Mesenchymal stem cell (in vitro differentiated cells and primary cell): ENCODE data around the gene DNAH14.

Source experiments
- DNase-seq: peaks from one replicate; pipeline ENCODE4 v3.0.0-alpha.2; 2013
- H2AFZ ChIP-seq: one replicate; pipeline ENCODE4 v1.6.1; 2013; ENCODE audit warnings: low read depth, mild to moderate bottlenecking, control low read depth, inconsistent platforms, low read length, moderate library complexity
- H2AK5ac ChIP-seq: 2 replicates; pipeline ENCODE4 v1.6.1; 2013; ENCODE audit warnings: low read length, moderate library complexity, mild to moderate bottlenecking, inconsistent platforms; ENCODE audit not compliant: severe bottlenecking
- H2BK120ac ChIP-seq: one replicate; pipeline ENCODE4 v1.6.1; 2013; ENCODE audit warnings: low read depth, mild to moderate bottlenecking, inconsistent platforms, low read length, moderate library complexity
- H2BK12ac ChIP-seq, 2 experiments: one replicate each; pipeline ENCODE4 v1.6.1; 2013; ENCODE audit warnings: inconsistent platforms in 2 of 2, low read length in 2 of 2, mild to moderate bottlenecking in 2 of 2, moderate library complexity in 2 of 2, control low read depth in 1 of 2
- H2BK15ac ChIP-seq: one replicate; pipeline ENCODE4 v1.6.1; 2013; ENCODE audit warnings: mild to moderate bottlenecking, low read depth, inconsistent platforms; ENCODE audit not compliant: poor library complexity, severe bottlenecking
- H2BK5ac ChIP-seq: 2 replicates; pipeline ENCODE4 v1.6.1; 2013; ENCODE audit warnings: low read depth, mild to moderate bottlenecking, low read length, control low read depth, inconsistent platforms; ENCODE audit not compliant: poor library complexity, severe bottlenecking
- H3K14ac ChIP-seq, 2 experiments: one replicate each; pipeline ENCODE4 v1.6.1; 2013; ENCODE audit warnings: inconsistent platforms in 2 of 2, low read length in 2 of 2, control low read depth in 1 of 2, mild to moderate bottlenecking in 1 of 2, moderate library complexity in 1 of 2
- H3K18ac ChIP-seq, 2 experiments: one replicate each; pipeline ENCODE4 v1.6.1; 2013; ENCODE audit warnings: inconsistent platforms in 2 of 2, low read length in 2 of 2, control low read depth in 1 of 2, low read depth in 1 of 2, mild to moderate bottlenecking in 1 of 2
- H3K23ac ChIP-seq, 2 experiments: one replicate each; pipeline ENCODE4 v1.6.1; 2013; ENCODE audit warnings: inconsistent platforms in 2 of 2, low read length in 2 of 2, mild to moderate bottlenecking in 2 of 2, moderate library complexity in 2 of 2, control low read depth in 1 of 2
- H3K27ac ChIP-seq: 2 replicates; pipeline ENCODE4 v1.5.1; 2013; ENCODE audit warnings: mild to moderate bottlenecking, moderate library complexity, low read length, control low read depth, inconsistent platforms; ENCODE audit not compliant: poor library complexity, severe bottlenecking
- H3K27me3 ChIP-seq, 2 experiments: 2 replicates each; pipeline versions ENCODE4 v1.6.1 to v1.7.0; 2013; ENCODE audit warnings: low read length in 2 of 2, mild to moderate bottlenecking in 2 of 2, moderate library complexity in 2 of 2, control low read depth in 1 of 2, inconsistent platforms in 1 of 2; ENCODE audit not compliant: control insufficient read depth in 1 of 2, insufficient read depth in 1 of 2
- H3K36me3 ChIP-seq, 2 experiments: 2 replicates each; pipeline versions ENCODE4 v1.6.1 to v1.7.0; 2013; ENCODE audit warnings: low read length in 2 of 2, control low read depth in 1 of 2, inconsistent platforms in 1 of 2, low read depth in 1 of 2, mild to moderate bottlenecking in 1 of 2; ENCODE audit not compliant: insufficient read depth in 2 of 2, control insufficient read depth in 1 of 2
- H3K4ac ChIP-seq, 2 experiments: one replicate each; pipeline ENCODE4 v1.6.1; 2013; ENCODE audit warnings: inconsistent platforms in 2 of 2, low read length in 2 of 2, mild to moderate bottlenecking in 2 of 2, moderate library complexity in 2 of 2, control low read depth in 1 of 2, low read depth in 1 of 2
- H3K4me1 ChIP-seq: 2 replicates; pipeline ENCODE4 v1.6.1; 2013; ENCODE audit warnings: low read depth, low read length, control low read depth; ENCODE audit not compliant: control insufficient read depth, insufficient read depth
- H3K4me2 ChIP-seq: 2 replicates; pipeline ENCODE4 v1.6.1; 2013; ENCODE audit warnings: low read length, mild to moderate bottlenecking, inconsistent platforms; ENCODE audit not compliant: poor library complexity, severe bottlenecking
- H3K4me3 ChIP-seq, 2 experiments: 2 replicates each; pipeline versions ENCODE4 v1.5.1 to v1.7.0; 2013; ENCODE audit warnings: low read length in 2 of 2, mild to moderate bottlenecking in 2 of 2, control low read depth in 1 of 2, low read depth in 1 of 2; ENCODE audit not compliant: insufficient read depth in 1 of 2
- H3K79me1 ChIP-seq: replicated peaks from 2 replicates; pipeline ENCODE4 v1.6.1; 2013; ENCODE audit warnings: mild to moderate bottlenecking, control low read depth, low read length, inconsistent platforms; ENCODE audit not compliant: poor library complexity, severe bottlenecking
- H3K9ac ChIP-seq: 2 replicates; pipeline ENCODE4 v1.7.0; 2013; ENCODE audit warnings: mild to moderate bottlenecking, low read length, moderate library complexity
- H3K9me3 ChIP-seq: 2 replicates; pipeline ENCODE4 v1.7.0; 2013; ENCODE audit warnings: mild to moderate bottlenecking, low read length; ENCODE audit not compliant: control insufficient read depth
- H4K8ac ChIP-seq: one replicate; pipeline ENCODE4 v1.6.1; 2013; ENCODE audit warnings: inconsistent platforms, mild to moderate bottlenecking, low read length, moderate library complexity
- H4K91ac ChIP-seq: one replicate; pipeline ENCODE4 v1.6.1; 2013; ENCODE audit warnings: mild to moderate bottlenecking, low read length, inconsistent platforms
- WGBS: methylation state at CpG from one replicate; pipeline ENCODE4 v1.1.7; 2013; ENCODE audit warnings: mixed read lengths; 5-methylcytosine and 5-hydroxymethylcytosine counted together

Gene DNAH14

GRCh38 chr1:225119307-225119706 is 189.8 kb downstream of the DNAH14 start:
- H3K23ac ChIP-seq: no peak overlapping the region
- no peak overlapping the region for H4K8ac ChIP-seq
- H3K18ac ChIP-seq: no peak overlapping the region
- H3K9ac ChIP-seq: no peak overlapping the region
- no peaks in the 10 kb centered on the region for H3K27me3 ChIP-seq
- no peak overlapping the region for H2BK12ac ChIP-seq
- H2AK5ac ChIP-seq: no peak overlapping the region
- H3K36me3 ChIP-seq: peaks cover 0 to 4% of the 10 kb centered on the region in 2 experiments
- H3K4ac ChIP-seq: no peak overlapping the region
- H3K4me1 ChIP-seq: no peaks in the 10 kb centered on the region
- H3K4me3 ChIP-seq: no peak overlapping the region
- no peak overlapping the region for H2BK120ac ChIP-seq
- peaks cover under 1% of the 10 kb centered on the region for H3K9me3 ChIP-seq
- no peak overlapping the region for H3K14ac ChIP-seq
- no peak overlapping the region for H2BK15ac ChIP-seq
- WGBS: 65% methylated on average over 2 of the region's 3 CpGs
- no peaks in the 10 kb centered on the region for H3K79me1 ChIP-seq
- H3K4me2 ChIP-seq: no peak overlapping the region
- H2AFZ ChIP-seq: no peak overlapping the region
- H2BK5ac ChIP-seq: no peak overlapping the region
- DNase-seq: peak; percentile 13
- H3K27ac ChIP-seq: no peak overlapping the region
- H4K91ac ChIP-seq: no peak overlapping the region

GRCh38 chr1:225121095-225121494 is 191.6 kb downstream of the DNAH14 start:
- no CpG with 5 or more reads among the region's 2 CpGs for WGBS

GRCh38 chr1:225131869-225132268 is 202.4 kb downstream of the DNAH14 start:
- Histone ChIP-seq H3K27me3 (no peaks in the 10 kb centered on the region), H3K4ac (no peak overlapping the region), H2AFZ (no peak overlapping the region), H4K8ac (no peak overlapping the region), H3K4me1 (no peaks in the 10 kb centered on the region), H3K14ac (no peak overlapping the region), H3K9me3 (peaks cover 11% of the 10 kb centered on the region), H4K91ac (no peak overlapping the region), H3K18ac (no peak overlapping the region), H3K23ac (no peak overlapping the region), H3K79me1 (no peaks in the 10 kb centered on the region), H2BK15ac (no peak overlapping the region), H3K36me3 (no peaks in the 10 kb centered on the region), H2BK12ac (no peak overlapping the region), H2BK120ac (no peak overlapping the region), H2BK5ac (no peak overlapping the region), H3K4me2 (no peak overlapping the region), H3K27ac (no peak overlapping the region), H3K9ac (no peak overlapping the region), H2AK5ac (no peak overlapping the region), H3K4me3 (no peak overlapping the region)
- no CpG with 5 or more reads among the region's 1 CpG for WGBS
- DNase-seq: no peak

More at GRCh38 chr1:225121095-225121494, 191.6 kb downstream of the DNAH14 start:
- no peaks in the 10 kb centered on the region for H3K4me1 ChIP-seq
- peaks cover 0 to 15% of the 10 kb centered on the region in 2 experiments for H3K36me3 ChIP-seq
- no peak overlapping the region for H2AK5ac ChIP-seq
- no peak overlapping the region for H3K14ac ChIP-seq
- no peaks in the 10 kb centered on the region for H3K27me3 ChIP-seq
- no peak for DNase-seq
- no peak overlapping the region for H2BK15ac ChIP-seq
- H3K18ac ChIP-seq: no peak overlapping the region
- peaks cover 10% of the 10 kb centered on the region for H3K9me3 ChIP-seq
- no peak overlapping the region for H2AFZ ChIP-seq
- no peak overlapping the region for H3K23ac ChIP-seq
- no peak overlapping the region for H4K8ac ChIP-seq
- no peak overlapping the region for H3K9ac ChIP-seq
- H4K91ac ChIP-seq: no peak overlapping the region
- no peak overlapping the region for H3K27ac ChIP-seq
- no peak overlapping the region for H2BK120ac ChIP-seq
- H2BK12ac ChIP-seq: no peak overlapping the region
- no peak overlapping the region for H3K4me2 ChIP-seq
- no peak overlapping the region for H3K4ac ChIP-seq
- H3K79me1 ChIP-seq: no peaks in the 10 kb centered on the region
- H2BK5ac ChIP-seq: no peak overlapping the region
- no peak overlapping the region for H3K4me3 ChIP-seq

GRCh38 chr1:225137976-225138375 is 208.5 kb downstream of the DNAH14 start:
- no peak overlapping the region for H3K18ac ChIP-seq
- WGBS: 98% methylated on average over 3 of the region's 3 CpGs

More at GRCh38 chr1:225137976-225138375, 208.5 kb downstream of the DNAH14 start:
- no peak overlapping the region for H2BK12ac ChIP-seq
- H3K79me1 ChIP-seq: no peaks in the 10 kb centered on the region
- no peak overlapping the region for H4K8ac ChIP-seq
- H2BK5ac ChIP-seq: no peak overlapping the region
- H3K4me1 ChIP-seq: no peaks in the 10 kb centered on the region
- no peak overlapping the region for H2AFZ ChIP-seq
- no peak overlapping the region for H4K91ac ChIP-seq
- no peak overlapping the region for H3K9ac ChIP-seq
- no peak overlapping the region for H3K4me2 ChIP-seq
- H3K9me3 ChIP-seq: peaks cover 11% of the 10 kb centered on the region
- H3K14ac ChIP-seq: no peak overlapping the region
- no peak overlapping the region for H3K27ac ChIP-seq
- H3K27me3 ChIP-seq: no peaks in the 10 kb centered on the region
- no peak overlapping the region for H2BK120ac ChIP-seq
- H2AK5ac ChIP-seq: no peak overlapping the region
- no peak for DNase-seq
- peaks cover 0 to 10% of the 10 kb centered on the region in 2 experiments for H3K36me3 ChIP-seq
- H2BK15ac ChIP-seq: no peak overlapping the region
- H3K23ac ChIP-seq: no peak overlapping the region
- H3K4ac ChIP-seq: no peak overlapping the region
- H3K4me3 ChIP-seq: no peak overlapping the region
